Subcutaneous abdominal adipose tissue (tissue), 5 donors: ENCODE measurements around the gene SNTG2.

Experiments used
- H3K27ac ChIP-seq: one replicate; pipeline ENCODE4 v1.7.0; 2013; ENCODE audit warnings: low read depth, mild to moderate bottlenecking, inconsistent platforms, low read length, moderate library complexity
- H3K27me3 ChIP-seq, 5 donors: one replicate each; pipeline ENCODE4 v1.7.0; 2013; ENCODE audit warnings: low read length in 5 of 5, inconsistent platforms in 1 of 5; ENCODE audit not compliant: control insufficient read depth in 5 of 5, insufficient read depth in 4 of 5
- H3K36me3 ChIP-seq, 5 donors: one replicate each; pipeline ENCODE4 v1.7.0; 2013; ENCODE audit warnings: low read length in 5 of 5; ENCODE audit not compliant: control insufficient read depth in 5 of 5, insufficient read depth in 5 of 5
- H3K4me1 ChIP-seq, 5 donors: one replicate each; pipeline ENCODE4 v1.7.0; 2013; ENCODE audit warnings: low read length in 5 of 5, mild to moderate bottlenecking in 3 of 5, moderate library complexity in 1 of 5; ENCODE audit not compliant: control insufficient read depth in 5 of 5, insufficient read depth in 5 of 5
- H3K4me3 ChIP-seq, 5 donors: one replicate each; pipeline ENCODE4 v1.7.0; 2013; ENCODE audit warnings: low read length in 5 of 5, low read depth in 1 of 5
- H3K9ac ChIP-seq, 5 donors: one replicate each; pipeline ENCODE4 v1.7.0; 2013; ENCODE audit warnings: low read length in 5 of 5, mild to moderate bottlenecking in 4 of 5, moderate library complexity in 3 of 5
- H3K9me3 ChIP-seq, 5 donors: one replicate each; pipeline ENCODE4 v1.7.0; 2013; ENCODE audit warnings: low read length in 5 of 5; ENCODE audit not compliant: control insufficient read depth in 5 of 5
- donor health status: healthy.
- donor health status: healthy.
- donor health status: healthy.
- donor health status: healthy.
- donor health status: healthy.

SNTG2 gene

DNA sequence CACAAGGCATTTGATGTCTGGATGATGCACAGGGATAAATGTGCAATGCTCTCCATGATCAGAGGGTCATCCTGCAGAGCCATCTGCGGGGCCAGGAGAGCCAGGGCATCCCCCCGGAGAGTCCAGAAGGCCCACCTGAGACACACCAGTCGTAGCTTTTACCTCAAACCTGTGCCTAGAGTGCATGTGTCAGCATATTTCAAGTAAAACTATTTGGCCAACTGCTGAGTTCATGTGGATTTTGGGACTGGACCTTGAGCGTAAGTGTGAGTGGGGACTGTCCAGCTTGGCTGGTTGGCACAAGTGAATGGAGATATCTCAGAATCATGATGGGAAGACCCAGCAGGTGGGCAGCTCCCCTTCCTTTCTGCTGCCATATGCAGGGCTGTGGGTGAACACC, 314.8 kb downstream of the SNTG2 start:
- H3K36me3 ChIP-seq = no peaks in the 10 kb centered on the region
- H3K27me3 ChIP-seq = no peaks in the 10 kb centered on the region
- no peak overlapping the region for H3K27ac ChIP-seq
- no peaks in the 10 kb centered on the region for H3K4me1 ChIP-seq
- H3K9me3 ChIP-seq = no peaks in the 10 kb centered on the region
- H3K4me3 ChIP-seq = no peak overlapping the region
- no peak overlapping the region for H3K9ac ChIP-seq

DNA sequence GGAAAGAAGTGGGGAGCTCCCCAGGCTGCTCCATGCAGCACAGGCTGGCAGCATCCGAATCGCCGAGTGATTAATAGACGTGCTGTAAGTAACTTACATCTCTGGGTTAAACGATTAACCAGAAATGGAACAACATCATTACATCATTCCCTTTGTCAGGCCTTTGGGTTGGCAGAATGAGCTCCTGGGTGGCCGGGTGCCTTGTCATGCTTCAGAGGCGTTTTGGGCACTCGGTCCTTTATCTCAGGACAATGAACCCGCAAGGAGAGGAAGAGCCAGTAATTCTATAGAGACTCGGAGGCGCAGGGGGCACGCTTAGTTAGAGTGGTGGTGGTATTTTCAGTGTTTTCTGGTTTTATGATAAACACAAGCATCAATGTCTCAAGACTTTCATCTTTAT, 315.7 kb downstream of the SNTG2 start:
- Histone ChIP-seq H3K27me3 (no peaks in the 10 kb centered on the region), H3K9me3 (no peaks in the 10 kb centered on the region), H3K4me3 (no peak overlapping the region), H3K36me3 (peaks cover 0 to 6% (median 0%) of the 10 kb centered on the region in 5 donors), H3K27ac (no peak overlapping the region), H3K4me1 (no peaks in the 10 kb centered on the region), H3K9ac (no peak overlapping the region)

DNA sequence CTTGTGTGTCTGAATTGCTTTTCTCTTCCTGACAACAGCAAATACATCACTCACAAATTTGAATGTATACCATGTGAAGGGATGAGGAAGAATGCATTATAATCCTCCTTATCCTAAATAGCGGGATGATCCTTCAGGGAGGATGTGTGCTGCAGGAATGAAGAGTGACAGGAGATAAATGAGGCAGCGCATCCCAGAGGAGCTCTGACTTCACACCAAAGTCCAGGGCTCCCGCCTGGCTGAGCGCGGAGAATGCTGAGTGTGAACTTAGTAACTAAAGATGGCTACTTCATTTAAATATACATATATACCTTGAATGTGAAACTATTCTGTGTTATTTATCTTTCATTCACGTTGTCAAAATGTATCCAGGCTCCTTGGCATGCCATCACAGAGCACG, 317.4 kb downstream of the SNTG2 start:
- H3K36me3 ChIP-seq = peaks cover 0 to 6% (median 0%) of the 10 kb centered on the region in 5 donors
- no peak overlapping the region for H3K4me3 ChIP-seq
- no peaks in the 10 kb centered on the region for H3K27me3 ChIP-seq
- H3K27ac ChIP-seq = no peak overlapping the region
- no peaks in the 10 kb centered on the region for H3K9me3 ChIP-seq
- H3K9ac ChIP-seq = no peak overlapping the region
- H3K4me1 ChIP-seq = no peaks in the 10 kb centered on the region

DNA sequence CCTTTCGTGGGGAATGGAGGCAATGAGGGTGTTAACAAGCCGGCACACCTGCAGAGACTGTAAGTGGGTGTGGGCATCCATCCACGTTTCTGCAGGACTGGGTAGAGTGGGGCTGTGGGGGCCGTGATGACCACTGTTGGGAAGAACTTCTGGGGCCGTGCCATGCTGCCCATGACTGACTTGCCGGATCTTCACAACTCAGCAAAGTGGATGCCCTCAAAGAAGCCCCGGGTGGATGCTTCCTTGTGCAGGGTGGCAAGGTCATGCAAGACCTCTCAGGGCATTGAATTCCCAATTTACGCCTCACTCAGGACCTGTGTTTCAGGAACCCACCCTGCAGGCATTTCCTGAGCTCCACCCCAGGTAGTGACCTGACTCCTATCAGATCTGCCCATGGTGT, 319.2 kb downstream of the SNTG2 start:
- Histone ChIP-seq H3K4me3 (no peak overlapping the region), H3K27me3 (no peaks in the 10 kb centered on the region), H3K27ac (no peak overlapping the region), H3K36me3 (peaks cover 0 to 6% (median 0%) of the 10 kb centered on the region in 5 donors), H3K9me3 (peaks cover 0 to 9% (median 4%) of the 10 kb centered on the region in 5 donors), H3K9ac (no peak overlapping the region), H3K4me1 (no peaks in the 10 kb centered on the region)

DNA sequence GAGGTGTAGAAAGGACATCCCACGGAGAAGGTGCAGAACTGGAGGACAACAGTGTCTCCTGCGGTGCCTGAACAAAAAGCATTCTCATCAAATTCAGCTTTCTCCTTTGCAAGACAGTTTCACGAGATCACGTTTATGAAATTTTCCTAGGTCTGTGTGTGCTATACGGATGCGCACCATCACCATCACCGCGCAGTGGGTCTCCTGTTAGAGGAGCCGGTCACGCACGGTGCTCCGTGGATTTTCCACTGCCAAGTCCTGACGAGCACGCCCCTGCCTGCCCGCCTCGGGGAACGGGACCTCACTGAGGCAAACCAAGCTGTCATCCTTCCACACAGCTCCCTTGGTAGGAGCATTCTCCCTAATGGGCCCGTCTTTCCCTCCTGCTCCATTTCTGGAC, 322.2 kb downstream of the SNTG2 start:
- H3K27ac ChIP-seq = no peak overlapping the region
- peaks cover 2 to 18% (median 11%) of the 10 kb centered on the region in 5 donors for H3K9me3 ChIP-seq
- no peak overlapping the region for H3K9ac ChIP-seq
- no peaks in the 10 kb centered on the region for H3K4me1 ChIP-seq
- peaks cover 0 to 6% (median 0%) of the 10 kb centered on the region in 5 donors for H3K36me3 ChIP-seq
- H3K27me3 ChIP-seq = no peaks in the 10 kb centered on the region
- no peak overlapping the region for H3K4me3 ChIP-seq

DNA sequence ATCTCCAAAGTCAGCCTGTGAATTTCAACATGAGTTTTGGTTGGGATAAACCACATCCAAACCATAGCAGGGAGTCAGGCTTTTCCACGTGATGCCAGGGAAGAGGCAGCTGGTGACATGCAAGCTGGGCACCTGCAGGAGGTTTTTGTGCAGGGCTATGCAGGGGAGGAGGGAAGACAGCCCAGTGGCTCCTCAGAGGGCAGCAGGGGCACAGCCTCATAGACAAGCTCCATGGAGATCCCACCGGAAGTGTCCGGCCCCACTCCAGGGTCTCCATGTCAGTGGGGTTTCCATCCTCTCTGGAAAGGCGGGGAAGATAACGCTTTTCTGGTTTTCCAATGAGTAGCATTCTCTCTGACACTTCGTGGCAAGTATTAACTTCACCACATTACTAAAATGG, 327.0 kb downstream of the SNTG2 start:
- peaks cover 0 to 2% (median 0%) of the 10 kb centered on the region in 5 donors for H3K27me3 ChIP-seq
- no peaks in the 10 kb centered on the region for H3K36me3 ChIP-seq
- no peak overlapping the region for H3K27ac ChIP-seq
- peaks cover 2 to 18% (median 11%) of the 10 kb centered on the region in 5 donors for H3K9me3 ChIP-seq
- no peak overlapping the region for H3K9ac ChIP-seq
- H3K4me3 ChIP-seq = no peak overlapping the region
- H3K4me1 ChIP-seq = peaks cover 0 to under 1% (median 0%) of the 10 kb centered on the region in 5 donors

DNA sequence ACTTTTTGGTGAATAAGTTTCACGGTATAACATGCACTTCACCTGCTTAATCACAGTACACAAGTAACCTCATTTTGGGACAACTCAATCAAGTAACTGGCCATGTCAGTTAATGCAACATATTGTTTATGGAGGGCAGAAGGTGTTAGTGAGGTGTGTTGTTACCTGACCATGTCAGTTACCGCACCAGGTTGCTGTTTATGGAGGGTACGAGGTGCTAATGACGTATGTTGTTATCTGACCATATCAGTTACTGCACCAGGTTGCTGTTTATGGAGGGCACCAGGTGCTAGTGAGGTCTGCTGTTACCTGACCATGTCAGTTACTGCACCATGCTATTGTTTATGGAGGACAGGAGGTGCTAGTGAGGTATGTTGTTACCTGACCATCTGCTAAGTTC, 327.5 kb downstream of the SNTG2 start:
- Histone ChIP-seq H3K36me3 (no peaks in the 10 kb centered on the region), H3K9ac (no peak overlapping the region), H3K27me3 (peaks cover 0 to 2% (median 0%) of the 10 kb centered on the region in 5 donors), H3K9me3 (peaks cover 2 to 18% (median 11%) of the 10 kb centered on the region in 5 donors), H3K4me1 (peaks cover 0 to 2% (median 0%) of the 10 kb centered on the region in 5 donors), H3K27ac (no peak overlapping the region), H3K4me3 (no peak overlapping the region)

DNA sequence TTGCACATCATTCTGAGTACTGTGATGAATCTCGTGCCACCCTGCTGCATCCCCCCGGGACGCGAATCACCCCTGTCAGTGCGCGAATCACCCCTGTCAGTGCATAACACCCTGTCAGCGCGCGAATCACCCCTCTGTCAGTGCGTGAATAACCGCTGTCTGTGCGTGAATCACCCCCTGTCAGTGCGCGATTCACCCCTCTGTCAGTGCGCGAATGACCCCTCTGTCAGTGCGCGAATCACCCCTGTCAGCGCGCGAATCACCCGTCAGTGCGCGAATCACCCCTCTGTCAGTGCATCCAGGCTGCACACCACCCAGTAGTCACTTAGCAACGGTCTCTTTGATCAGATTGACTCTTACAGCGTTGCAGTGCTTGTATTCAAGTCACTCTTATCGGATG, 328.2 kb downstream of the SNTG2 start:
- Histone ChIP-seq H3K4me1 (peaks cover 0 to 2% (median 0%) of the 10 kb centered on the region in 5 donors), H3K27ac (no peak overlapping the region), H3K27me3 (peaks cover 0 to 2% (median 0%) of the 10 kb centered on the region in 5 donors), H3K9me3 (peaks cover 2 to 18% (median 11%) of the 10 kb centered on the region in 5 donors), H3K36me3 (no peaks in the 10 kb centered on the region), H3K9ac (no peak overlapping the region), H3K4me3 (no peak overlapping the region)

DNA sequence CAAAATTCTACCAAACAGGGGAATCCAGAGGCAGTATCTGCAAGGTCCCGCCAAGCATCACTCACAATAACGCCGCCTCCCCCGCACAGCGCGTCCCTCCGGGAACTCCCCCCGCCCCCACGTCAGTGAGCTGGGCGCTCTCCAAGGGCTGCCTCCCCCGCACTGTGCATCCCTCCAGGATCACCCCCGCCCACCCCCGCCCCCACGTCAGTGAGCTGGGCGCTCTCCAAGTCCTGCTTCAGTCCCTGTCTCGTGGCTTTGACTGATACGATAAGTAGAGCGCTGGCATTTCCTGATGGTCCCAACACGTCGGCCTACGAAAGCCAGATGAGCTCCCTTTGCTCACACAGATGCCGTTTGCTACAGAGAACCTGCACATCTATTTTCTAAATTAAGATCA, 331.9 kb downstream of the SNTG2 start:
- H3K9me3 ChIP-seq = no peaks in the 10 kb centered on the region
- H3K27ac ChIP-seq = no peak overlapping the region
- no peak overlapping the region for H3K9ac ChIP-seq
- H3K36me3 ChIP-seq = no peaks in the 10 kb centered on the region
- H3K4me1 ChIP-seq = peaks cover 0 to 2% (median 0%) of the 10 kb centered on the region in 5 donors
- H3K4me3 ChIP-seq = no peak overlapping the region
- H3K27me3 ChIP-seq = peaks cover 0 to 2% (median 0%) of the 10 kb centered on the region in 5 donors

DNA sequence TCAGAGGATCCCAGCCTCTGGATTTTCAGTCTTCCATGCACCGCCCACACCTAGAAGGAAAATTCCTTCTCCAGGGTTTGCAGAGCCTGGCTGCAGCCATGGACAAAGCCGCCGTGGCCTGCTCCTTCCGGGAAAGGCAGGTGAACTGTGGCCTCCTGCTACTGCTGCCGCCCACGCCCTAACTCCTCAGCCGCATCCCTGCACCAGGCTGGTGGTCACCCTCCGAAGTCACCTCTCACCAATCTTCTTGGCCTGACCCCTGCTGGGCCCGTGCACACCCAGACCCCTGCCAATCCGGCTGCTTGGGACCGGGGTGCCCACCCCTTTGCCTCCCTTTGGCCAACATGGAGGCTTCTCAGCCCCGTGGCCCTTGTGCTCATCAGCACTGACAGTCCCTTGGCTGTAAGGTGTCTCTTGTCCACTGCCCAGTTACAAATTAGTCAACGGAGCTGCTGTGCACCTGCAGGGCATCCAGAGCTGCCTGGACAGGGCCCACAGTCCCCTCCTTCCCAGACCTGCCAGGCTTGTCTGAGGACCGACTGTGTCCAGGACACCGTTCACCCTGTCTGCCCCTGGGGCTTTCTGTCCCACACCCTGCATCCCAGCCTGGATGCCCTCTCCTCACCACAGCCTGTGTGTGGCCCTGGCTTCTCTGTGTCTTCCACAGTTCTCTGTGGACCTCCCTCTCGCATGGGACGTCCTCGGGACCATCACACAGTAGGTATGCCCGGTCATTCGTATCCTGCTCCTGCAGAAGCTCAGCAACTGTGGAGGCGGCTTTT, 332.6 kb downstream of the SNTG2 start:
- peaks cover 0 to 2% (median 0%) of the 10 kb centered on the region in 5 donors for H3K4me1 ChIP-seq
- H3K9ac ChIP-seq = no peak overlapping the region
- H3K4me3 ChIP-seq = no peak overlapping the region
- no peaks in the 10 kb centered on the region for H3K36me3 ChIP-seq
- peaks cover 0 to 2% (median 0%) of the 10 kb centered on the region in 5 donors for H3K27me3 ChIP-seq
- no peak overlapping the region for H3K27ac ChIP-seq
- no peaks in the 10 kb centered on the region for H3K9me3 ChIP-seq
